HepG2 (cell line): Measurements from ENCODE around the gene SLC22A23. TPM values are rescaled to one million over a fixed set of nuclear protein-coding genes. Genes with fewer than 3 reads are reported as not detected.
A peak's percentile ranks its signal among the peaks of the same experiment; 100 is the strongest.

Source experiments
- GLI4 ChIP-seq: sonication (generic); formaldehyde crosslinking; IDR thresholded peaks from 2 replicates; pipeline ENCODE4 v1.5.1; 2020; ENCODE audit warnings: missing genetic modification reagents, mild to moderate bottlenecking, moderate library complexity, borderline replicate concordance
- GLMP ChIP-seq: sonication (generic); formaldehyde crosslinking; IDR thresholded peaks from 2 replicates; pipeline ENCODE4 v1.9.0; 2021; ENCODE audit warnings: missing genetic modification reagents, mild to moderate bottlenecking, borderline replicate concordance
- GRHL1 ChIP-seq: sonication (generic); formaldehyde crosslinking; conservative IDR thresholded peaks from 2 replicates; pipeline ENCODE4 v1.8.0; 2022; ENCODE audit warnings: missing genetic modification reagents
- HDAC2 ChIP-seq: sonication (generic); formaldehyde crosslinking; IDR thresholded peaks from 2 replicates; pipeline ENCODE4 v1.4.0; 2020; ENCODE audit warnings: missing genetic modification reagents
- HMGXB4 ChIP-seq, 2 experiments: sonication (generic) in 1 of 2; formaldehyde crosslinking in 1 of 2; IDR thresholded peaks; 2 replicates each; pipeline versions ENCODE4 v1.4.0 to v1.6.1; 2018 to 2020; ENCODE audit warnings: missing genetic modification reagents in 2 of 2, borderline replicate concordance in 1 of 2, low read depth in 1 of 2, mild to moderate bottlenecking in 1 of 2, missing biosample characterization in 1 of 2
- HNRNPLL ChIP-seq: fragments of 200-400 bp; formaldehyde crosslinking; IDR thresholded peaks from 2 replicates; pipeline ENCODE4 v1.6.1; 2017; ENCODE audit warnings: mild to moderate bottlenecking, low read depth, low read length; ENCODE audit not compliant: poor library complexity, severe bottlenecking
- MAZ ChIP-seq, 2 experiments: sonication (generic) in 1 of 2; formaldehyde crosslinking in 1 of 2; IDR thresholded peaks; 2 replicates each; pipeline versions ENCODE4 v1.5.0 to v1.6.1; 2012 to 2020; ENCODE audit warnings: low read depth in 2 of 2, mild to moderate bottlenecking in 2 of 2, borderline replicate concordance in 1 of 2, improper control_type of control experiment in 1 of 2, low read length in 1 of 2, missing genetic modification reagents in 1 of 2, moderate library complexity in 1 of 2
- NR3C1 ChIP-seq: sonication (generic); formaldehyde crosslinking; IDR thresholded peaks from 2 replicates; pipeline ENCODE4 v1.4.0; 2020; ENCODE audit warnings: missing genetic modification reagents
- POLR2A ChIP-seq, 2 experiments: IDR thresholded peaks; 2 replicates each; pipeline ENCODE4 v1.6.1; 2011; ENCODE audit warnings: low read depth in 2 of 2, low read length in 2 of 2, mild to moderate bottlenecking in 1 of 2, moderate library complexity in 1 of 2; ENCODE audit not compliant: insufficient read depth in 1 of 2
- SIN3B ChIP-seq: fragments of 150-350 bp; IDR thresholded peaks from 2 replicates; pipeline ENCODE4 v1.6.1; 2014; ENCODE audit warnings: low read length
- SP5 ChIP-seq: IDR thresholded peaks from 2 replicates; pipeline ENCODE4 v1.6.1; 2016; ENCODE audit warnings: low read depth, borderline replicate concordance
- TEAD2 ChIP-seq: sonication (generic); formaldehyde crosslinking; IDR thresholded peaks from 2 replicates; pipeline ENCODE4 v1.9.0; 2021; ENCODE audit warnings: missing genetic modification reagents
- XBP1 ChIP-seq: sonication (generic); formaldehyde crosslinking; IDR thresholded peaks from 2 replicates; pipeline ENCODE4 v1.5.0; 2020; ENCODE audit warnings: missing genetic modification reagents
- ZFP82 ChIP-seq: sonication (generic); formaldehyde crosslinking; IDR thresholded peaks from 2 replicates; pipeline ENCODE4 v1.5.1; 2020; ENCODE audit warnings: mild to moderate bottlenecking, missing genetic modification reagents, borderline replicate concordance
- ZNF232 ChIP-seq: sonication (generic); formaldehyde crosslinking; IDR thresholded peaks from 2 replicates; pipeline ENCODE4 v1.4.0; 2020; ENCODE audit warnings: missing genetic modification reagents, borderline replicate concordance
- ZNF263 ChIP-seq: sonication (generic); formaldehyde crosslinking; IDR thresholded peaks from 2 replicates; pipeline ENCODE4 v1.4.0; 2020; ENCODE audit warnings: missing genetic modification reagents
- ZNF326 ChIP-seq: sonication (generic); formaldehyde crosslinking; IDR thresholded peaks from 2 replicates; pipeline ENCODE4 v1.4.0; 2020; ENCODE audit warnings: missing genetic modification reagents, borderline replicate concordance
- ZNF484 ChIP-seq: sonication (generic); formaldehyde crosslinking; IDR thresholded peaks from 2 replicates; pipeline ENCODE4 v1.5.1; 2020; ENCODE audit warnings: mild to moderate bottlenecking, low read depth, missing genetic modification reagents, borderline replicate concordance
- ZNF496 ChIP-seq: sonication (generic); formaldehyde crosslinking; IDR thresholded peaks from 2 replicates; pipeline ENCODE4 v1.8.1; 2023; ENCODE audit warnings: mild to moderate bottlenecking, moderate library complexity, missing genetic modification reagents; ENCODE audit not compliant: insufficient replicate concordance
- ZNF607 ChIP-seq: sonication (generic); formaldehyde crosslinking; IDR thresholded peaks from 2 replicates; pipeline ENCODE4 v1.5.1; 2020; ENCODE audit warnings: missing genetic modification reagents, mild to moderate bottlenecking, borderline replicate concordance
- ZNF768 ChIP-seq: sonication (generic); formaldehyde crosslinking; IDR thresholded peaks from 2 replicates; pipeline ENCODE4 v1.4.0; 2020; ENCODE audit warnings: missing genetic modification reagents
- ZNF777 ChIP-seq: sonication (generic); formaldehyde crosslinking; IDR thresholded peaks from 2 replicates; pipeline ENCODE4 v1.4.0; 2020; ENCODE audit warnings: missing genetic modification reagents
- ZNF800 ChIP-seq: sonication (generic); formaldehyde crosslinking; IDR thresholded peaks from 2 replicates; pipeline ENCODE4 v1.4.0; 2020; ENCODE audit warnings: missing genetic modification reagents
- polyA plus RNA-seq, 8 experiments: library from polyadenylated mRNA; depleted of rRNA in 3 of 8; stranded (reverse) in 7 of 8; unstranded in 1 of 8; fragments of >200 nt; fragmentation: Illumina TruSeq in 4 of 8; extraction: Trizol in 4 of 8; gene quantifications; 2 replicates each; pipeline versions ENCODE4 v1.2.1 to v1.2.3, GENCODE V29; 2011 to 2016; ENCODE audit warnings: low read depth in 4 of 8, missing spikeins in 1 of 8, mixed read lengths in 1 of 8; ENCODE audit not compliant: insufficient read depth in 1 of 8
- total RNA-seq, 5 experiments: library from RNA; depleted of rRNA; stranded (reverse); fragments of >200 nt; fragmentation: Illumina TruSeq; extraction: Trizol; gene quantifications; 2 replicates each; pipeline ENCODE4 v1.2.3, GENCODE V29; 2016; ENCODE audit warnings: low read depth in 1 of 5

Gene SLC22A23
- total and polyA plus RNA-seq, 2 of the 13 experiments (the other 11 are each of a cell fraction or from before 2014, with no cell fraction given): 11.8 to 17.5 TPM

GRCh38 chr6:3227363-3228045 lies 229.3 kb downstream of the SLC22A23 start, which contains the start of gene TUBB2B (continued):
- no peak for TF ChIP-seq NR3C1 (CRISPR knock-in tag)
- 0 out of 4 replicates have a peak, but pooled peaks of 1 of the 2 experiments have one; percentile 9 for TF ChIP-seq HMGXB4 (CRISPR knock-in tag; IDR thresholded peaks at IDR 0.05; ENCODE audit: borderline replicate concordance in 1 of 2, low read depth in 1 of 2)
- TF ChIP-seq GRHL1: no peak
- peak; percentile 75; the same call in 1 of the 2 replicates for TF ChIP-seq ZNF607 (CRISPR knock-in tag)
- peak; percentile 53; the same call in 1 of the 2 replicates for TF ChIP-seq ZFP82 (CRISPR knock-in tag)
- no peak for TF ChIP-seq MAZ (IDR thresholded peaks at IDR 0.05; ENCODE audit: borderline replicate concordance, low read depth, low read length)
- peak; percentile 48; the same call in 1 of the 2 replicates for TF ChIP-seq MAZ (CRISPR knock-in tag; IDR thresholded peaks at IDR 0.05; ENCODE audit: low read depth)
- TF ChIP-seq ZNF777 (CRISPR knock-in tag): peak; percentile 89
- no peak for TF ChIP-seq ZNF232 (CRISPR knock-in tag)
- no peak for TF ChIP-seq SIN3B
- no peak for TF ChIP-seq ZNF484
- TF ChIP-seq GLI4 (CRISPR knock-in tag): 0 out of 2 replicates have a peak, but pooled peaks have one; percentile 35
- no peak for TF ChIP-seq TEAD2 (CRISPR knock-in tag)
- TF ChIP-seq ZNF768: no peak
- TF ChIP-seq SP5 (CRISPR knock-in tag): no peak
- no peak for TF ChIP-seq ZNF496 (CRISPR knock-in tag)
- peak in 1 of 2 experiments; percentile 60; a peak in 2 of 4 replicates for TF ChIP-seq POLR2A (IDR thresholded peaks at IDR 0.05; ENCODE audit: insufficient read depth in 1 of 2, low read depth in 2 of 2, low read length in 2 of 2)
- peak; percentile 75 for TF ChIP-seq ZNF263
- no peak for TF ChIP-seq GLMP (CRISPR knock-in tag)
- TF ChIP-seq HNRNPLL: no peak
- no peak for TF ChIP-seq ZNF326 (CRISPR knock-in tag)
- no peak for TF ChIP-seq HDAC2 (CRISPR knock-in tag)
- no peak; the same call in 1 of the 2 replicates for TF ChIP-seq ZNF800 (CRISPR knock-in tag)
- no peak for TF ChIP-seq XBP1 (CRISPR knock-in tag)
